Body of pancreas (tissue), 4 donors: ENCODE results near the gene HPX. TPM values are rescaled to one million over a fixed set of nuclear protein-coding genes. Genes with fewer than 3 reads are reported as not detected.

Experiments used
- ATAC-seq: fragments of 150-250 bp; one replicate; pipeline ENCODE4 v1.9.1; 2016
- DNase-seq, 4 donors: peaks; one replicate each; pipeline ENCODE4 v3.0.0-alpha.2; 2019
- H3K27ac ChIP-seq, 4 donors: fragments of 200-600 bp; sonication (generic); 1 replicate in 3 of 4; 2 replicates in 1 of 4; pipeline versions ENCODE4 v1.5.1 to v1.6.1; 2016 to 2019; ENCODE audit warnings: mild to moderate bottlenecking in 1 of 4, mixed read lengths in 1 of 4, moderate library complexity in 1 of 4
- H3K27me3 ChIP-seq, 2 donors: fragments of 200-600 bp; sonication (generic); one replicate each; pipeline ENCODE4 v1.6.0; 2016; ENCODE audit warnings: mild to moderate bottlenecking in 1 of 2
- H3K36me3 ChIP-seq, 2 donors: fragments of 200-600 bp; sonication (generic); replicated peaks in 1 of 2; 2 replicates each; pipeline ENCODE4 v1.5.1; 2016; ENCODE audit warnings: low read depth in 2 of 2; ENCODE audit not compliant: insufficient read depth in 1 of 2
- H3K4me1 ChIP-seq: fragments of 200-600 bp; sonication (generic); one replicate; pipeline ENCODE4 v1.6.0; 2016
- H3K4me3 ChIP-seq, 2 donors: fragments of 200-600 bp; sonication (generic); 1 replicate in 1 of 2; 2 replicates in 1 of 2; pipeline ENCODE4 v1.5.1; 2016 to 2019
- H3K9me3 ChIP-seq, 3 donors: fragments of 200-600 bp; sonication (generic); 1 replicate in 2 of 3; 2 replicates in 1 of 3; pipeline ENCODE4 v1.5.1; 2016
- POLR2A ChIP-seq, 3 donors: fragments of 450-650 bp; IDR thresholded peaks; one replicate each; pipeline ENCODE4 v1.6.1; 2016; ENCODE audit warnings: antibody characterized with exemption in 3 of 3, mild to moderate bottlenecking in 2 of 3
- WGBS, 2 donors: methylation state at CpG; one replicate each; pipeline ENCODE4 v1.1.5; 2017; 5-methylcytosine and 5-hydroxymethylcytosine counted together
- intact Hi-C: fragments of 100-400 bp; cut with DNase I; formaldehyde crosslinking; loops from one replicate; pipeline ENCODE4 v1.15.1; 2023
- total RNA-seq, 2 donors: library from RNA; depleted of rRNA; stranded (reverse); fragments of >200 nt; gene quantifications; one replicate each; pipeline ENCODE4 v1.1.0, GENCODE V29; 2016
- TF ChIP-seq, protein P1 (sequence below), 7 experiments: fragments of 450-650 bp in 4 of 7; fragments of 200-600 bp in 3 of 7; sonication (generic) in 3 of 7; IDR thresholded peaks; one replicate each; pipeline ENCODE4 v1.5.1; 2016 to 2019; ENCODE audit warnings: antibody characterized with exemption in 7 of 7

HPX gene
- total RNA-seq, 2 donors from 2014 or later = 1.3 TPM; not detected in 1

DNA sequence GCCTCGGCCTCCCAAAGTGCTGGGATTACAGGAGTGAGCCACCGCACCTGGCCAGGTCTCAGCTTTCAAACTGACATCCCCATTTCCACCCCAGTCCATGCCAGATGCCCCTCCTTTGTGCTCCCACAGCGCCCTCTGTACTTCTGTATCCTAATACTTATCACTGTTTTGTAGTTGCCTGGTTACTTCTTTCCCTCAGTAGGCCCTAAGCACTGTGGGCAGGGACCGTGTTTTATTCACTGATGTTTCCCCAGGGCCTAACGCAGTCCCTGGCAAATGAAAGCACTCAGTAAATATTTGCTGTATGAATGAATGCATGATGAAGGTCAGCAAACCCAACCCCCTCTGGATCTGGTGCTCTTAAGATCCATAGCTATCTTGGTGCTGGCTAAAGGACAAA, 35.1 kb upstream of the HPX start:
- H3K36me3 ChIP-seq = peaks cover 0 to 10% of the 10 kb centered on the region in 2 donors
- H3K27ac ChIP-seq = peak overlapping the region; percentile 58 to 97 (median 96)
- ATAC-seq (peak; percentile 68), DNase-seq (peak; percentile 72 to 88 (median 80))
- no peaks in the 10 kb centered on the region for H3K27me3 ChIP-seq
- WGBS, 2 donors = 19% methylated on average over 5 of the region's 5 CpGs
- intact Hi-C loops = no loop called here
- TF ChIP-seq, protein P1, sequence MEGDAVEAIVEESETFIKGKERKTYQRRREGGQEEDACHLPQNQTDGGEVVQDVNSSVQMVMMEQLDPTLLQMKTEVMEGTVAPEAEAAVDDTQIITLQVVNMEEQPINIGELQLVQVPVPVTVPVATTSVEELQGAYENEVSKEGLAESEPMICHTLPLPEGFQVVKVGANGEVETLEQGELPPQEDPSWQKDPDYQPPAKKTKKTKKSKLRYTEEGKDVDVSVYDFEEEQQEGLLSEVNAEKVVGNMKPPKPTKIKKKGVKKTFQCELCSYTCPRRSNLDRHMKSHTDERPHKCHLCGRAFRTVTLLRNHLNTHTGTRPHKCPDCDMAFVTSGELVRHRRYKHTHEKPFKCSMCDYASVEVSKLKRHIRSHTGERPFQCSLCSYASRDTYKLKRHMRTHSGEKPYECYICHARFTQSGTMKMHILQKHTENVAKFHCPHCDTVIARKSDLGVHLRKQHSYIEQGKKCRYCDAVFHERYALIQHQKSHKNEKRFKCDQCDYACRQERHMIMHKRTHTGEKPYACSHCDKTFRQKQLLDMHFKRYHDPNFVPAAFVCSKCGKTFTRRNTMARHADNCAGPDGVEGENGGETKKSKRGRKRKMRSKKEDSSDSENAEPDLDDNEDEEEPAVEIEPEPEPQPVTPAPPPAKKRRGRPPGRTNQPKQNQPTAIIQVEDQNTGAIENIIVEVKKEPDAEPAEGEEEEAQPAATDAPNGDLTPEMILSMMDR (IDR thresholded peaks at IDR 0.05) = peak in 4 of 7 experiments; percentile 29 to 40 (median 36)
- peak in 2 of 3 donors; percentile 33 to 39 for TF ChIP-seq POLR2A (IDR thresholded peaks at IDR 0.05)
- no peak overlapping the region for H3K4me3 ChIP-seq
- H3K4me1 ChIP-seq = peaks cover 68% of the 10 kb centered on the region
- no peaks in the 10 kb centered on the region for H3K9me3 ChIP-seq

DNA sequence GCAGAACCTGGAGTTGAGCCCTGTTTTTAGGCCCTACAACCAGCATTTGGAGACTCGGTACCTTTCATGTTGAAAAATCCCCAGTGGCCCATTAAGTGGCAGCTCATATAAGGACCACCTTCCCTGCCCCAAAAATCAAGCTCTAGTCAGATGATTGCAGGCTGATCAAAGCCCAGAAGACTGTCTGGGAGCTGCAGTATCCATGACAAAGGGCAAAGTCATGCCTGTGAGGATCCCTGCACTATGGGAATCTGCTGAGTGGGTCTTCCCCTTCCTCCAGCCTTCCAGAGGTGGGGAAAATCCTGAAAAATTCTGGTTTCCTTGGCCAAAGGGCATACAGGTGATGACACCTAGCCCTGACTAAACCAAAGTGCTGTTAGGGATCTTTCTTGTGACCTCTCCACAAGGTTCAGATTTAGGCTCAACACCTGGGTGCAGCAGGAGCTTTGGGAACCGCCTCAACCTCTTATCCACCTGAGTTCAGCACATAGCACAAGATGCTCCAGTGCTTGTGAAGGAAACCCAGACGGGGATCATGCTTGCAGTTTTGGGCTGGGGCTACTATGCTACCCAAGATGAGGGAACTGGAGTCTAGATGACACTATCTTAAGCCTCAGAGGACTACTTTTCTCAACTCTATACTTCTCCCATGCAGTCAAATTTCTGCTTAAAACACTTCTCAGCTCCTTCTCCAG, 34.2 kb upstream of the HPX start:
- intact Hi-C loops = no loop called here
- no peaks in the 10 kb centered on the region for H3K9me3 ChIP-seq
- H3K4me1 ChIP-seq = peaks cover 61% of the 10 kb centered on the region
- peaks cover 0 to 10% of the 10 kb centered on the region in 2 donors for H3K36me3 ChIP-seq
- 66 to 70% methylated on average over 3 of the region's 3 CpGs for WGBS, 2 donors
- no peaks in the 10 kb centered on the region for H3K27me3 ChIP-seq
- H3K4me3 ChIP-seq = no peak overlapping the region
- H3K27ac ChIP-seq = peak overlapping the region; percentile 90 to 97 (median 96)
- no peak for ATAC-seq
- no peak for DNase-seq
- no peak for TF ChIP-seq POLR2A (IDR thresholded peaks at IDR 0.05)
- TF ChIP-seq, protein P1 (IDR thresholded peaks at IDR 0.05) = no peak

DNA sequence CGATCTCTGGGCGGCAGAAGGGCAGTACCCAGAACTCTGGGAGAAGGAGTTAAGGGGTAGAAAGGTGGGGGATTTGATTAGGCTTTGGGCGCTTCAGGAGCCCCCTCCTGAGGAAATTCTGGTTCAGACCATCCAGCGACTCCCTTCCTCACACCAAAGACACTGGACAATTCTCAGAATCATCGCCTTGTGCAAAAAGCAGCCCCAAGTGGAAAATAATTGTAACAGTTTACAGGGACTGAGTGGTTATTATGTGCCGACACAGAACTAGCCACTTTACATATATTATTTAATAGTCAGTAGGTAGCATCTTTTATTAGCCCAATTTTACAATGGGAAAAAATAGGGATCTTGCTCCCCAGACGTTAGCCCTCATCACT, 33.6 kb upstream of the HPX start:
- WGBS, 2 donors = 30 to 41% methylated on average over 7 of the region's 7 CpGs
- Histone ChIP-seq H3K27ac (peak overlapping the region; percentile 90 to 97 (median 96)), H3K4me1 (peaks cover 58% of the 10 kb centered on the region), H3K27me3 (no peaks in the 10 kb centered on the region), H3K4me3 (peak overlapping the region in 1 of 2 donors; percentile 25), H3K9me3 (no peaks in the 10 kb centered on the region), H3K36me3 (peaks cover 0 to 10% of the 10 kb centered on the region in 2 donors)
- ATAC-seq (no peak), DNase-seq (no peak)
- no peak for TF ChIP-seq POLR2A (IDR thresholded peaks at IDR 0.05)
- TF ChIP-seq, protein P1 (IDR thresholded peaks at IDR 0.05) = no peak
- intact Hi-C loops = no loop called here

DNA sequence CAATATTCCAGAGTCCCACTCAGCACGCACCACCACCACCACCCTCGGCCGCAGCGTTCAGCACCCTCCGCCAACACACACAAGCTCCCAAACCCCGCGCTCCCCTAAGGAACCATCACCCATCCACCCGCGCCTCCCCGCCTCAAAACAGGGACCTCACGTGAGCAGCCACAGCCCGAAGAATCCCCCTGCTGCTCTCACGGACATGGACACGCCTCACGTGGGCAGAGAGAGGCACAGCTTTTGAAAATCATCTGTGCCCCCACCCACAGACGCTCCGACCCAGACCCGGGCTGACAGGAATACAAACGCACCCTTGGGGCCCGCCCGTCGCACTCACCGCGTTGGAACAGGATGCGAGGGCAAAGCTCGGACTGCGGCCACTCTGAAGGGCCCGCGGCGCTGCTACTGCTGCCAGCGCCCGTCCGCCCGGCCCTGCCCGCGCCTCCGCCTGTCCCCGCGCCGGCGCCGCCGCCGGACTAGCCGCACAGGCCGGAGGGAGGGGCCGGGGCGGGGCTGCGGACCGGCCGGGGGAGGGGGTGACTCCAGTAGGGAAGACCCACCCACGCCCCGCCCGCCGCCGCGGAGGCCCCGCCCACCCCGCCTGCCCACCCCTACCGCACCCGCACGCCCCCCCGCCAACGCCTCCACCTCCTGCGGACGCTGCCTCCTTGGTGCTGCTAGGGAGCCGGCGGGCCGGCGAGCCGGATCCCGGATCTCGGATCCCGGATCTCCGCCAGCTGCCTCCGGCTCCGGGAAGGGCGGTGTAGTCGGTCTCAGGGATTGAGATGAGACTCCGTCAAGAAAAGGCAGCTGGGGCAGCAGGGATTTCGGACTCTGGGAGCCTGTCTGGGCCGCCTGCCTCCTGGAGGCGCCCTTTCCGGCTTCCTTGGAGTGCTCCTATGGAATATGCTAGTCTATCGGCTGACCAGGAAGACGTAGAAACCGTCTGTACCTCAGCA, 32.9 kb upstream of the HPX start, which contains the start of gene TRIM3:
TRIM3 (minus strand) TSS at position 491 of the 962 bp plus-strand sequence. CDS start 8,246 bp downstream, outside the sequence.
- DNase-seq = peak; percentile 95 to 96 (median 96)
- Histone ChIP-seq H3K36me3 (peaks cover 0 to 10% of the 10 kb centered on the region in 2 donors), H3K4me1 (peaks cover 56% of the 10 kb centered on the region), H3K27ac (peak within 1 kb of the TSS; percentile 90 to 97 (median 96)), H3K9me3 (no peaks in the 10 kb centered on the region), H3K27me3 (no peaks in the 10 kb centered on the region), H3K4me3 (peak within 1 kb of the TSS; percentile 58 to 63)
- intact Hi-C loops = no loop called here
- TF ChIP-seq, protein P1 (IDR thresholded peaks at IDR 0.05) = peak in 2 of 7 experiments; percentile 6 to 9
- peak; percentile 74 to 81 (median 80) for TF ChIP-seq POLR2A (IDR thresholded peaks at IDR 0.05)
- ATAC-seq = peak; percentile 82
- WGBS, 2 donors = 0% methylated on average over 24 to 51 of the region's 87 CpGs
